HFF-Myc (cell line): ENCODE data around the gene CSMD2.

Experiments used
- DNase-seq: peaks from one replicate; pipeline ENCODE4 v3.0.0-alpha.2; 2011; ENCODE audit warnings: low read depth; ENCODE audit errors: extremely low read depth
- H3K4me3 ChIP-seq: replicated peaks from 2 replicates; pipeline ENCODE4 v1.5.1; 2011; ENCODE audit warnings: low read depth, mild to moderate bottlenecking, control low read depth, low read length
- TF ChIP-seq, protein P1 (sequence below): IDR thresholded peaks from 2 replicates; pipeline ENCODE4 v1.5.1; 2012; ENCODE audit warnings: mild to moderate bottlenecking, low read depth, low read length, control low read depth; ENCODE audit errors: missing control alignments

CSMD2 gene

DNA sequence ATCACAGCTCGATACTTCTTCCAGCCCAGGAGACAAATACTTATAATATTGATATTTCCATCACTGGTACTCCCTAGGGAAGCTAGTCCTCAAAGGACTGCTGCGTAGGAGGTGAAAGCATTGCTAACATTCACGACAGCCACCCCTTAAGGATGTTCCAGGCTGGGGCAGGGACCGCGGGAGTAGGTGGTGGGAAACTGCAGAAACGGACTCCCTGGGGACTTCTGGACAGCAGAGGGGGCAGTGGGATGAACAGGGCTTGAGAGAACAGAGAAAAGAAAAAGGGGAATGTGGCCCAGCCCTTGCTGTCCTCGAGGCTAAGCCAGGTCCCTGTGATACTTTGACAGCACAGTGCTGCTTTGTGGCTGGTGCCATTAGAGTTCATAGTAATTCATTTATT is 193.1 kb downstream of the CSMD2 start:
- TF ChIP-seq, protein P1, sequence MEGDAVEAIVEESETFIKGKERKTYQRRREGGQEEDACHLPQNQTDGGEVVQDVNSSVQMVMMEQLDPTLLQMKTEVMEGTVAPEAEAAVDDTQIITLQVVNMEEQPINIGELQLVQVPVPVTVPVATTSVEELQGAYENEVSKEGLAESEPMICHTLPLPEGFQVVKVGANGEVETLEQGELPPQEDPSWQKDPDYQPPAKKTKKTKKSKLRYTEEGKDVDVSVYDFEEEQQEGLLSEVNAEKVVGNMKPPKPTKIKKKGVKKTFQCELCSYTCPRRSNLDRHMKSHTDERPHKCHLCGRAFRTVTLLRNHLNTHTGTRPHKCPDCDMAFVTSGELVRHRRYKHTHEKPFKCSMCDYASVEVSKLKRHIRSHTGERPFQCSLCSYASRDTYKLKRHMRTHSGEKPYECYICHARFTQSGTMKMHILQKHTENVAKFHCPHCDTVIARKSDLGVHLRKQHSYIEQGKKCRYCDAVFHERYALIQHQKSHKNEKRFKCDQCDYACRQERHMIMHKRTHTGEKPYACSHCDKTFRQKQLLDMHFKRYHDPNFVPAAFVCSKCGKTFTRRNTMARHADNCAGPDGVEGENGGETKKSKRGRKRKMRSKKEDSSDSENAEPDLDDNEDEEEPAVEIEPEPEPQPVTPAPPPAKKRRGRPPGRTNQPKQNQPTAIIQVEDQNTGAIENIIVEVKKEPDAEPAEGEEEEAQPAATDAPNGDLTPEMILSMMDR = no peak
- H3K4me3 ChIP-seq = no peak overlapping the region
- no peak for DNase-seq

DNA sequence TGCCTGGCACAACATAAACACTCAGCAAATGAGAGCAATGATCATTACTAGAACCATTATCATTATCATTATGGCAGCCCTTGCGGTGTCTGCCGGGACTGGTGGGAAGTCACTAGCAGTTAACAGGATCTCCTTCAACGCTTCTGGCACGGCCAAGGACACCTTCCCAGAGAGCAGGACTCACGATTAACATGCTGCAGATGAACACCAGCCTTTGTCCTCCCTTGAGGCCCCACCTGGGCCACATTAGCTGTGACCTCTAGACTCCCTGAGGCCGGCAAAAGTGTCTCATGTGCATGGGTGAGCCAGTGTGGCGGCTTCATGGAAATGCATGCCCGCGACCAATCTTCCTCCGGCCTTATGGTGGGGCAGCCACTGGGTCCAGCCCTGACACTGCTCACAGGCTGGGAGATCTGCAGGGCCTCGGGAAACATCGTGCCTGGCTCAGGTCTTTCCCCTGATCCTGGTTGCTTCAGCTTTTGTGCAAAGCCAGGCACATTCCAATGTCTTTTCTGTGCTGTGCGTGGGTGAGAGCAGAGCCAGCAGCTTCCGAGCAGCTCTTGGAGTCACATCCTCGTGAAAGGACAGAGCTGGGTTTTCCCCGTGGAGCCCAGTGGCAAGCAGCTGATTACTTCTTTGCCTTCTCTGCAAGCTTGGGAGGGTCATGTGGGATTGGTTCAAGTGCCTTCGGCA is 193.9 kb downstream of the CSMD2 start:
- DNase-seq = no peak
- TF ChIP-seq, protein P1 = no peak
- H3K4me3 ChIP-seq = no peak overlapping the region

DNA sequence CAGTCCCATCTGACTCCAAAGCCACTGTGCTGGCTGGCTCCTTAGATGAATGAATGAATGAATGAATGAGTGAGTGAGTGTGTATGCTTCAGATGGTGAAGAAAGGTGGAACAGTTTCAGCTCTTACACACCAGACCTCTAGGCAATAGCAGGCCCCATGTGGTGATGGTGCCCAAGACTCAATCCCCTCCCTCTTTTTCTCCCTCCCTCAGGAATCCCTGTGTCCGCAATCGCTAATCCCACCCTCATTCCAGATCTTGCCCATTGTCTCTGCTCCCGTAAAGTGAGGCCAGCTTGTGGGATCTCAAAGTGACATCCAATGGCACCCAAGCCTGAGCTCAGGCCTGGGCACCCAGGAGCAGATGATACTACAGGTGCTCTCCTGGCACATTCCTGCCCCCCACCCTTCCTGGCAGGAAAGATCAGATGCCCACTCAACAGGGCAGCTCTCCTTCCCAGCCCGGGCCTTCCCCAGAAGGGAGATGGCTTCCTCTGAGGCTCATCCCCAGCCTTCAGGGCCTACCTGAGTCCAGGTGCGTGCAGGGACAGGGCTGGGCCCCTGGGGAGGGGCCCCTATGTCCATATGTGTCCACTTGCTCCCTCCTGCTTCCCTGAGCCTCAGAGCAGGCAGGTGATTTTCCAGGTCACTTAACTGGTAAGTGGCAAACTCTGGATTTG is 194.7 kb downstream of the CSMD2 start:
- TF ChIP-seq, protein P1 = no peak
- no peak for DNase-seq
- H3K4me3 ChIP-seq = no peak overlapping the region

DNA sequence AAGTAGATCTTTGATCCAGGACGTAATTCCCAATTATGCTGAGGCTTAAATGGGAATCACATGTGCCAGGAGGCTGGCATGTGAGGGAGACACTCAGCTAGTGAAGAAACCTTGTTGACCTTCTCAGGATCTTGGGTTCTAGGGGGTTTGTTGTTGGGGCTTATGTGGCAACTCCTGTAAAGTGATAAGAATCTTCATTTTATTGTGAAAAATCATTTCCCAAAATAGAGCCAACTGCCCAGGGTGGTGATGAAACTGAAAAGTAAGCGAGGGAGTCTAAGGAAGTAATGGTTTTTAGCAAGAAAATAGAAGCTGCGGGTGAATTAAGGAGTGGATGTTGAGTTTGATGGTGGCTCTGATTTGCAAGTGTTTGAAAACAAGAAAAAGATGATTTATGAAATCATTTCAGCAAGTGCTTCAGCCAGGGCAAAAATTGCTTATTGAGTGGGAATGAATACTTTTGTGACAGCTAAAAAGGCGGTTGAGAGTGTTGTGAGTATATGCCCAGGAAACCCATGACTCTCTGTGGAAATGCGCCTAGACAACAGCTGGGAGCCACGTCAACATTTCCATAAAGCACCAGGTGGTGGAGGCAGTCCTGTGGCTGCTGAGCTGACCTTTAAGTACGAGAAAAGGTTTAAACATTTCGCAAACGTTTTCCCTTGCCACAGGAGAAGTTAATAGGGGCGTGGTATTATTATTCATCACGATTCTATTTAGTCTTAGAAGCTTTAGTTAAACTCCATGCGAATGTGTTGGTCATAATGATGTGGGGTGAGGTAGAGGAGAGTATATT is 198.5 kb downstream of the CSMD2 start:
- H3K4me3 ChIP-seq = no peak overlapping the region
- TF ChIP-seq, protein P1 = no peak
- no peak for DNase-seq

DNA sequence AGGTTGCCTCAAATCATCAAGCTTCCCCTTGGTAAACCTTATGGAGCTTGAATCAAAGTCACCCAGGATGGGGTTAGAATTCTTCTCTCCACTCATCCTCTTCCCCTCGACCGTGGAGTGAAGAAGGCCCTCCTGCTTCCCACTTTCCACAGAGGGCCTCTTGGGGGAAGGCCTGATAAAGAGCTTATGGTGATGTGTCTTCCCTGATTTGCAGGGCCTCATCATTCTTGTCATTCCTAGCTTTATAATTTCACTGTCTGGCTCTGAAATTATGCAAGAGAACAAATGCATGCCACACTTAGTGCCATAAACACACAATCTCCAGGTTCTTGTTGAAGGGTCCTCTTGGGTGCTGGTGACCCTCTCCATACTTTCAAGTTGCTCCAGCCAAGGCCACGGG is 199.9 kb downstream of the CSMD2 start:
- no peak overlapping the region for H3K4me3 ChIP-seq
- TF ChIP-seq, protein P1 = no peak
- DNase-seq = no peak

DNA sequence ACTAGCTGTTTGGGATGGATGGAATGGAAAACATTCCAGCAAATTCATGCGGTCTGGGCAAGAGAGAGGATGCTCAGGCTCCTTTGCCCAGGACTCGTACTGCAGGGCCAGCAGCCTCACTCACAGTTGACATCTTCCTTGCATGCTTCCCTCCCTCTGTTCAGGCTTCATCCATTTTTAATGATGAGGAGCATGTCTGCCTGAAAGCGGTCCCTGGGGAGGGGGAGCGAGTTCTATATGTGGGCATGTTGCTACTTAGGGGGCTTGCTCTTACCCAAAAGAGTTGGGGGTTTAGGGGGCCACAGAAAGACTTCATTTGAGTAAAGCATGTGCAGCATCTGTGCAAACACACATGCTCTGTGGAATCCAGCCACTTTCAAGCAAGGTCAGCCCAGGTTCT is 203.0 kb downstream of the CSMD2 start:
- H3K4me3 ChIP-seq = no peak overlapping the region
- TF ChIP-seq, protein P1 = no peak
- no peak for DNase-seq
